Thoracic aorta (tissue), 2 donors: Measurements from ENCODE around the gene CNTN1. TPM values are rescaled to one million over a fixed set of nuclear protein-coding genes. Genes with fewer than 3 reads are reported as not detected.

Experiments
- ATAC-seq: fragments of 150-250 bp; one replicate; pipeline ENCODE4 v1.8.0; 2017; ENCODE audit warnings: low read depth; ENCODE audit not compliant: insufficient number of reproducible peaks, low FRiP score
- DNase-seq: peaks from one replicate; pipeline ENCODE4 v3.0.0-alpha.2; 2020; ENCODE audit warnings: low spot score
- H3K27ac ChIP-seq, 2 donors: fragments of 200-600 bp; sonication (generic); 1 replicate in 1 of 2; 2 replicates in 1 of 2; pipeline ENCODE4 v1.5.1; 2016; ENCODE audit warnings: mild to moderate bottlenecking in 2 of 2, moderate library complexity in 2 of 2
- H3K27me3 ChIP-seq: fragments of 200-600 bp; sonication (generic); replicated peaks from 2 replicates; pipeline ENCODE4 v1.6.0; 2016; ENCODE audit warnings: mild to moderate bottlenecking; ENCODE audit not compliant: insufficient read depth
- H3K36me3 ChIP-seq: fragments of 200-600 bp; sonication (generic); one replicate; pipeline ENCODE4 v1.5.1; 2016
- H3K4me1 ChIP-seq, 2 donors: fragments of 200-600 bp; sonication (generic); 1 replicate in 1 of 2; 2 replicates in 1 of 2; pipeline versions ENCODE4 v1.5.1 to v1.6.0; 2016; ENCODE audit warnings: low read depth in 2 of 2, mild to moderate bottlenecking in 1 of 2; ENCODE audit not compliant: control insufficient read depth in 1 of 2
- H3K4me3 ChIP-seq: fragments of 200-600 bp; sonication (generic); 2 replicates; pipeline ENCODE4 v1.5.1; 2016; ENCODE audit warnings: mild to moderate bottlenecking
- H3K9me3 ChIP-seq: fragments of 200-600 bp; sonication (generic); 2 replicates; pipeline ENCODE4 v1.5.1; 2016
- total RNA-seq, 2 donors: library from RNA; depleted of rRNA; stranded (reverse); fragments of >200 nt; gene quantifications; one replicate each; pipeline versions ENCODE4 v1.1.0 to v1.2.3, GENCODE V29; 2016
- TF ChIP-seq, protein P1 (sequence below): fragments of 200-600 bp; sonication (generic); IDR thresholded peaks from one replicate; pipeline ENCODE4 v1.5.1; 2019; ENCODE audit warnings: antibody characterized with exemption

The CNTN1 gene
- total RNA-seq, 2 donors from 2014 or later, result 16.1 to 42.8 TPM

DNA sequence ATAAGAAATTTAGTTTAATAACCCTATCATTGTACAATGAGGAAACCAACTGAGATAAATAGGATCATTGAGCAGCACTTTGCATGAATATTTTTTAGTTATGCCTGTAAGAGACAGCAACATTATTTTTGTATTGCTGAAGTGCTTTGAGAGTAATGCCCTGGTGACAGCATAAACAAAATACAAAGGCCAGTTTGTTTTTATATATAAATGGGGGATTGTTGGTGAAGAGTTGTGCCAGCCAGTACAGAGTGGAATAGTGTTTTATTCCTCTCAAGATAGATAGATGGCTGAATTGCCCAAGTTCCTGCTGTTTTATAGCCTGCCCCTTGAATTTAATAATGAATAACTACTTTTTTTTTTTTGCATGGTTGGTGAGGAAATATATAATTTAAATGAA lies 101.8 kb downstream of the CNTN1 start:
- H3K27ac ChIP-seq, result no peak overlapping the region
- no peaks in the 10 kb centered on the region for H3K4me1 ChIP-seq
- ATAC-seq (no peak), DNase-seq (no peak)
- H3K9me3 ChIP-seq, result no peaks in the 10 kb centered on the region
- H3K27me3 ChIP-seq, result no peaks in the 10 kb centered on the region
- TF ChIP-seq, protein P1, sequence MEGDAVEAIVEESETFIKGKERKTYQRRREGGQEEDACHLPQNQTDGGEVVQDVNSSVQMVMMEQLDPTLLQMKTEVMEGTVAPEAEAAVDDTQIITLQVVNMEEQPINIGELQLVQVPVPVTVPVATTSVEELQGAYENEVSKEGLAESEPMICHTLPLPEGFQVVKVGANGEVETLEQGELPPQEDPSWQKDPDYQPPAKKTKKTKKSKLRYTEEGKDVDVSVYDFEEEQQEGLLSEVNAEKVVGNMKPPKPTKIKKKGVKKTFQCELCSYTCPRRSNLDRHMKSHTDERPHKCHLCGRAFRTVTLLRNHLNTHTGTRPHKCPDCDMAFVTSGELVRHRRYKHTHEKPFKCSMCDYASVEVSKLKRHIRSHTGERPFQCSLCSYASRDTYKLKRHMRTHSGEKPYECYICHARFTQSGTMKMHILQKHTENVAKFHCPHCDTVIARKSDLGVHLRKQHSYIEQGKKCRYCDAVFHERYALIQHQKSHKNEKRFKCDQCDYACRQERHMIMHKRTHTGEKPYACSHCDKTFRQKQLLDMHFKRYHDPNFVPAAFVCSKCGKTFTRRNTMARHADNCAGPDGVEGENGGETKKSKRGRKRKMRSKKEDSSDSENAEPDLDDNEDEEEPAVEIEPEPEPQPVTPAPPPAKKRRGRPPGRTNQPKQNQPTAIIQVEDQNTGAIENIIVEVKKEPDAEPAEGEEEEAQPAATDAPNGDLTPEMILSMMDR, result no peak
- no peak overlapping the region for H3K4me3 ChIP-seq
- no peaks in the 10 kb centered on the region for H3K36me3 ChIP-seq

DNA sequence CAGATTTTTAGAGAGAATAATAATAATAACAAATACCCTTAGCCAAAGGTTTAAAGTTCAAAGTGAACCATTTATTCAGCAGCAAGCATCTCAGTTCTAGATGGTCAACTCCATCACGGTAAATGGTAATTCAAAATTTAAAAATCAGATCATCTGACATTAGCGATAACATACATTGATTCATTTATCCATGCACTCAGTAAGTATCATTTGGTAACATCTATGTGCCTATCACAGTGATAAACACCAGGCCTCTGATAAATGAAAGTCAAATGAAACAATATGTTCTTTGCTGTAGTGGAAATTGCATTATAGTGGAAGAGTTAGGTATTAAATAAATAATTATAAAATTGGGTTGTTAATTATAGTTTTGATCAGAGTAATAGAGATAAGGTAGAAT lies 108.8 kb downstream of the CNTN1 start:
- ATAC-seq (no peak), DNase-seq (no peak)
- Histone ChIP-seq H3K4me1 (peaks cover 0 to 6% of the 10 kb centered on the region in 2 donors), H3K27me3 (no peaks in the 10 kb centered on the region), H3K36me3 (no peaks in the 10 kb centered on the region), H3K27ac (no peak overlapping the region), H3K9me3 (no peaks in the 10 kb centered on the region), H3K4me3 (no peak overlapping the region)
- TF ChIP-seq, protein P1, result no peak

DNA sequence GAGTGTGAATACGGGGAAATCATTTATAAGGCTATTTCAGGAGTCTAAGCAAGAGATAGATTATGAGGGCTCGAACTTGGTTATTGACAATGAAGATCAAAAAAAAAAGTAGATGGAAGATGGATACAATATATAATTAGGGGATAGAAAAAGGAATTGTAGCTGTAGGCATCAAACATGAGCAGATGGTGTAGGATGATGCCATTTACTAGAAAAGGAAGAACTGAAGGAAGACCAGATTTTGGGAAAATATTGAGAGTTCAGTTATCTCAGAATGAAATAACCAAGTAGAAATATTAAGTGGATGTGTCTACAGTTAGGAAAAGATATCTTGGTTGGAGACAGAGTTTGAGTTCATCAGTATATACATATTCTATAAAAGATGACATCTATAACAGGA lies 109.6 kb downstream of the CNTN1 start:
- Histone ChIP-seq H3K27ac (no peak overlapping the region), H3K36me3 (no peaks in the 10 kb centered on the region), H3K9me3 (no peaks in the 10 kb centered on the region), H3K4me1 (peaks cover 0 to 6% of the 10 kb centered on the region in 2 donors), H3K27me3 (no peaks in the 10 kb centered on the region), H3K4me3 (no peak overlapping the region)
- DNase-seq (no peak), ATAC-seq (no peak)
- TF ChIP-seq, protein P1, result no peak

DNA sequence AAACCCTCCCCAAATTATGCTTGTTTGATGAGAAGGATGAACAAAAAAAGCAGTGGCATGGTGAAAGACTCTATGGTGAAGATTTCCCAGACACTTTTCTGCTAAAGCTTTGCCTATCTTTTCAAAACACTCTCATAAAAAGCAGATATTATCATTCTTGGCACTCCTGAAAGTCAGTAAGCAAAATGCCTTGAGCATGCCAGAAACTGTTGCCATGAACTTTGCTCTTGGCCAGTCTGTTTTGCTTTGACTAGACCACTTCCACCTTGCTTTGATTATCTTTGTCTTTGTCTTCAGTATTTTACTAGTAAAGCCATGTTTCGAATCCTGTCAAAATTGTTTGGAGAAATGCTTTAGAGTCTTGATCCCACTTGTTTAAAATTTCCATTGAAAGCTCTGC lies 110.4 kb downstream of the CNTN1 start:
- no peaks in the 10 kb centered on the region for H3K9me3 ChIP-seq
- H3K36me3 ChIP-seq, result no peaks in the 10 kb centered on the region
- peaks cover 0 to 6% of the 10 kb centered on the region in 2 donors for H3K4me1 ChIP-seq
- H3K27me3 ChIP-seq, result no peaks in the 10 kb centered on the region
- H3K4me3 ChIP-seq, result no peak overlapping the region
- DNase-seq (no peak), ATAC-seq (no peak)
- H3K27ac ChIP-seq, result no peak overlapping the region
- TF ChIP-seq, protein P1, result no peak

DNA sequence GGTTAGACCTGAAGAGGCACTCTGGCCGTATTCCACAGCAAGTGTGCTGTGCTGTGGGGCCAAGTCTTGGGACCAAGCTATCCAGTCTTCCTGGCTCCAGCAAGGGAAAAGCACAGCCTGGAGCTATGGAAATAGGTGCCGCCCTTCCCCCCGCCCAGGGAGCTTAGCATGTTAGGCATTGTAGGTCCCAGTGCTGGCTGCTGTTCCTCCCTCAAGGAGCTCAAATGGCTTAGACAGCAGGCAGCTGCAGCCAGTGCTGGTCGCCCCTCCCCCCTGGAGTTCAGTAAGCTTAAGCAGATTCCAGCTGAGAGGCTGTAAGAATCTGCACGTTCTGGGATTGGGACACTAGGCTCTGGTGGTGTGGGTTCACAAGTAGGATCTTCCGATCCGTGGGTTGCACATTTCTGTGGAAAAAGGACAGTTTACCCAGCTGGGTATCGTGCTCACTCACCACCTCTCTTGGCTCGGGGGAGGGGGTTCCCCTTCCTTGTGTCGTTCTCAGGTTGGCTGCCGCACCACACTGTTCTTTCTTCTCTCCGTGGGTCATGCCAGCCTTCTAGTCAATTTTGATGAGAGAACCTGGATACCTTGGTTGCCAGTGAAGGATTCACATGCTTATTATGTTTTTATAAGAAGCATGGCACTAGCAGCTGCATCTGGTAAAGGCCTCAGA lies 127.3 kb downstream of the CNTN1 start:
- no peak overlapping the region for H3K4me3 ChIP-seq
- no peak overlapping the region for H3K27ac ChIP-seq
- no peaks in the 10 kb centered on the region for H3K4me1 ChIP-seq
- DNase-seq (no peak), ATAC-seq (no peak)
- H3K36me3 ChIP-seq, result no peaks in the 10 kb centered on the region
- no peaks in the 10 kb centered on the region for H3K27me3 ChIP-seq
- H3K9me3 ChIP-seq, result no peaks in the 10 kb centered on the region
- TF ChIP-seq, protein P1, result no peak
